ENCODE data around the gene CLDN6. TPM values are rescaled to one million over a fixed set of nuclear protein-coding genes. Genes with fewer than 3 reads are reported as not detected.
A peak's percentile ranks its signal among the peaks of the same experiment; 100 is the strongest.
"Not testable (repeated sequence)": the region's sequence is repeated elsewhere in the genome, so short reads cannot be mapped to it uniquely, and the experiment has no call there.

Gene CLDN6
- total RNA-seq, 1 donor from 2014 or later, result not detected

DNA sequence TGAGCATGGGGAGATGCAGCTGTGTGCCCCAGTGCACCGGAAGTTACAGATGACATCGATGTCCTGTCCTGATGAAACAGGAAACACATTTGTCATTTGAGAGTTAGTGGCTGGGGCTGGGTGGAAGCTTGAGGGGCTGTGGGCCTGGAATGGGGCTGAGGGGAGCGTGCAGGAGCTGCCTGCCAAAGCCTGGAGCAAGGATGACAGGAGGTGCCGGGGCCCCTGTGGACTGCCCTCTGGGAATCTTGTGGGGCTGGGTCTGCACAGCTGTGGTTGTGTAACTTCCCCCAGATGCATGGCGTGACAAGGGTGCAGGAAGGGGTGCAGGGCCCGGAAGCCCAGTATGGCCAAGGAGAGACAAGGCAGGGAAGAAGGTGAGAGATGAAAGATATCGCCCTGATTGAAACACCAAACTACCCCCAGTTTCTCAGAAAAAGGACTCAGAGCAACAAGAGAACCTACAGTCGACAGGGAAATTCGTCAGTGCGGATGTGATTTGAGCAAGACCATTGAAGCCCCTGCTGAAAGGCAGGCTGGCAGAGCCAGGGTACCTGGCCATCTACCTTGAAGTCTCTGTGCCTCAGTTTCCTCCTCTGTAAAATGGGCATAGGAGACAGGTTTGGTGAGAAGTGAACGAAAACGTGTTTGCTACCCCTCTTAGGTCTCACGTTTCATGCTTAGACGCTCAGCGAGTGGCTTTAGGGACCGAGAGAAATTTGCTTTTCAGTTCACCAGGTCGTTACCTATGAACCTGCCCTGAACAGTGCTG is 37.2 kb upstream of the CLDN6 start:
- DNase-seq (no peak), ATAC-seq (ENCODE audit: low read depth) (no peak)
- no peaks in the 10 kb centered on the region for H3K9me3 Mint-ChIP-seq
- ChIA-PET CTCF (interaction anchor here (1.3 kb wide), 1 partner anchor 75 kb away, joined by 4 read pairs; no protein-coding TSS in a partner anchor), POLR2A (no interaction called here)
- H3K4me1 Mint-ChIP-seq, result peaks cover 23% of the 10 kb centered on the region
- H3K4me3 Mint-ChIP-seq, result peak overlapping the region; percentile 28
- H3K36me3 Mint-ChIP-seq (ENCODE audit: low read depth), result peaks cover 1% of the 10 kb centered on the region
- H3K27ac Mint-ChIP-seq, result peak overlapping the region; percentile 27
- TF ChIP-seq, protein P1, sequence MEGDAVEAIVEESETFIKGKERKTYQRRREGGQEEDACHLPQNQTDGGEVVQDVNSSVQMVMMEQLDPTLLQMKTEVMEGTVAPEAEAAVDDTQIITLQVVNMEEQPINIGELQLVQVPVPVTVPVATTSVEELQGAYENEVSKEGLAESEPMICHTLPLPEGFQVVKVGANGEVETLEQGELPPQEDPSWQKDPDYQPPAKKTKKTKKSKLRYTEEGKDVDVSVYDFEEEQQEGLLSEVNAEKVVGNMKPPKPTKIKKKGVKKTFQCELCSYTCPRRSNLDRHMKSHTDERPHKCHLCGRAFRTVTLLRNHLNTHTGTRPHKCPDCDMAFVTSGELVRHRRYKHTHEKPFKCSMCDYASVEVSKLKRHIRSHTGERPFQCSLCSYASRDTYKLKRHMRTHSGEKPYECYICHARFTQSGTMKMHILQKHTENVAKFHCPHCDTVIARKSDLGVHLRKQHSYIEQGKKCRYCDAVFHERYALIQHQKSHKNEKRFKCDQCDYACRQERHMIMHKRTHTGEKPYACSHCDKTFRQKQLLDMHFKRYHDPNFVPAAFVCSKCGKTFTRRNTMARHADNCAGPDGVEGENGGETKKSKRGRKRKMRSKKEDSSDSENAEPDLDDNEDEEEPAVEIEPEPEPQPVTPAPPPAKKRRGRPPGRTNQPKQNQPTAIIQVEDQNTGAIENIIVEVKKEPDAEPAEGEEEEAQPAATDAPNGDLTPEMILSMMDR (IDR thresholded peaks at IDR 0.05), result no peak
- intact Hi-C loops (cut with micrococcal nuclease), result no loop called here
- H3K27me3 Mint-ChIP-seq, result no peaks in the 10 kb centered on the region

GRCh38 chr16:3053330-3053710 is 35.3 kb upstream of the CLDN6 start:
- not testable (repeated sequence) for ATAC-seq (ENCODE audit: low read depth)

GRCh38 chr16:3052571-3053329 is 34.8 kb upstream of the CLDN6 start:
- H3K36me3 Mint-ChIP-seq (ENCODE audit: low read depth); ATAC-seq (ENCODE audit: low read depth); H3K27ac Mint-ChIP-seq; intact Hi-C loops (cut with micrococcal nuclease); H3K27me3 Mint-ChIP-seq; CTCF ChIA-PET; POLR2A ChIA-PET; DNase-seq; H3K4me3 Mint-ChIP-seq; H3K9me3 Mint-ChIP-seq: not testable (repeated sequence)
- peaks cover 16% of the 10 kb centered on the region for H3K4me1 Mint-ChIP-seq

More at GRCh38 chr16:3053330-3053710, 35.3 kb upstream of the CLDN6 start:
- CTCF ChIA-PET; H3K9me3 Mint-ChIP-seq; intact Hi-C loops (cut with micrococcal nuclease); POLR2A ChIA-PET; H3K36me3 Mint-ChIP-seq (ENCODE audit: low read depth); H3K4me3 Mint-ChIP-seq; H3K27me3 Mint-ChIP-seq; DNase-seq; H3K27ac Mint-ChIP-seq: not testable (repeated sequence)
- H3K4me1 Mint-ChIP-seq, result peaks cover 16% of the 10 kb centered on the region

DNA sequence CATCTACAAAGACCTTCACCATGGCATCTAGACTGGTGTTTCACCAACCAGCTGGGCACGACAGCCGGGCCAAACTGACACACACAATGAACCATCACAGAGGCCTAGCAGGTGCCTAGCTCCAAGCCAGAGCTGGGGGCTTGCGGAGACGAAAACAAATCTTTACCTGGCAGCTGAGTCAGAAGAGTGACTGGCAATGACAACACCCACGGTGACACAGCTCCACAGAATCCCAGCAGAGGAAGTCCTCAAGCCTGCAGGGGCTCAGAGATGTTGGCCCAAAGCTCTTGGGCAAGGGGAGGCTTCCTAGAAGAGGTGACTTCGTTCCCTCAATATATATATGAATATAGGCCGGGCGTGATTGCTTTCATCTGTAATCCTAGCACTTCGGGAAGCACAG is 33.5 kb upstream of the CLDN6 start:
- peaks cover 14% of the 10 kb centered on the region for H3K27me3 Mint-ChIP-seq
- H3K27ac Mint-ChIP-seq, result no peak overlapping the region
- peaks cover 19% of the 10 kb centered on the region for H3K4me1 Mint-ChIP-seq
- no peak overlapping the region for H3K4me3 Mint-ChIP-seq
- no peak for DNase-seq
- TF ChIP-seq, protein P1 (IDR thresholded peaks at IDR 0.05), result no peak
- ATAC-seq (ENCODE audit: low read depth), result no peak
- no peaks in the 10 kb centered on the region for H3K9me3 Mint-ChIP-seq
- ChIA-PET POLR2A (no interaction called here), CTCF (no interaction called here)
- no peaks in the 10 kb centered on the region for H3K36me3 Mint-ChIP-seq (ENCODE audit: low read depth)
- intact Hi-C loops (cut with micrococcal nuclease), result no loop called here

DNA sequence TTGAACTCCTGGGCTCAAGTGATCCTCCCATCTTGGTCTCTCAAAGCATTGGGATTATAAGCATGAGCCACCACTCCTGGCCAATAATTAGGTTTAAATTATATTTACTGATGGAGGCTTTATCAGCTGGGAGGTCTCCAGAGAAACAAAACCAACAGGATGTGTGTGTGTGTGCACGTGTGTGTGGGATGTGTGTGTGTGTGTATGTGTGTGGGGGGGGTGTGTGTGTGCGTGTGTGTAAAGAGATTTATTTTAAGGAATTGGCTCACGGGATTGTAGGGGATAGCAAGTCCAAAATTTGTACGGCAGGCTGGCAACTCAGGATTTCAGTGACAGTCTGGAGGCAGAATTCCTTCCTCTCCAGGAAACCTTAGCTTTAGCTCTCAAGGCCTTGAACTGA is 33.0 kb upstream of the CLDN6 start:
- CTCF ChIA-PET, result no interaction called here
- peaks cover 19% of the 10 kb centered on the region for H3K4me1 Mint-ChIP-seq
- no peaks in the 10 kb centered on the region for H3K36me3 Mint-ChIP-seq (ENCODE audit: low read depth)
- no peak overlapping the region for H3K27ac Mint-ChIP-seq
- DNase-seq (no peak), ATAC-seq (ENCODE audit: low read depth) (no peak)
- intact Hi-C loops (cut with micrococcal nuclease), result no loop called here
- POLR2A ChIA-PET, result interaction anchor here (0.7 kb wide), 1 partner anchor 9 kb away, joined by 3 read pairs; no protein-coding TSS in a partner anchor
- no peaks in the 10 kb centered on the region for H3K9me3 Mint-ChIP-seq
- TF ChIP-seq, protein P1 (IDR thresholded peaks at IDR 0.05), result no peak
- no peak overlapping the region for H3K4me3 Mint-ChIP-seq
- peaks cover 14% of the 10 kb centered on the region for H3K27me3 Mint-ChIP-seq

GRCh38 chr16:3050487-3050886 is 32.5 kb upstream of the CLDN6 start:
- intact Hi-C loops (cut with micrococcal nuclease), result no loop called here
- TF ChIP-seq, protein P1 (IDR thresholded peaks at IDR 0.05), result no peak
- no peak overlapping the region for H3K4me3 Mint-ChIP-seq
- DNase-seq (no peak), ATAC-seq (ENCODE audit: low read depth) (no peak)
- no peak overlapping the region for H3K27ac Mint-ChIP-seq
- no peaks in the 10 kb centered on the region for H3K36me3 Mint-ChIP-seq (ENCODE audit: low read depth)
- no peaks in the 10 kb centered on the region for H3K9me3 Mint-ChIP-seq
- POLR2A ChIA-PET, result interaction anchor here (0.6 to 0.7 kb wide), 2 partner anchors 8 to 9 kb away, joined by 3 to 4 read pairs; no protein-coding TSS in a partner anchor
- H3K4me1 Mint-ChIP-seq, result peaks cover 19% of the 10 kb centered on the region
- peaks cover 14% of the 10 kb centered on the region for H3K27me3 Mint-ChIP-seq
- CTCF ChIA-PET, result no interaction called here
